C4-2B (cell line): ENCODE results near the gene CDC73.

ENCODE experiments used
- H3K27ac ChIP-seq: fragments of 450-650 bp; 2 replicates; pipeline ENCODE4 v1.5.1; 2017
- ZFX ChIP-seq: fragments of 450-650 bp; IDR thresholded peaks from 2 replicates; pipeline ENCODE4 v1.6.1; 2017
- TF ChIP-seq, protein P1 (sequence below): fragments of 450-650 bp; conservative IDR thresholded peaks from 2 replicates; pipeline ENCODE4 v1.5.1; 2017; ENCODE audit warnings: mild to moderate bottlenecking

The CDC73 gene

DNA sequence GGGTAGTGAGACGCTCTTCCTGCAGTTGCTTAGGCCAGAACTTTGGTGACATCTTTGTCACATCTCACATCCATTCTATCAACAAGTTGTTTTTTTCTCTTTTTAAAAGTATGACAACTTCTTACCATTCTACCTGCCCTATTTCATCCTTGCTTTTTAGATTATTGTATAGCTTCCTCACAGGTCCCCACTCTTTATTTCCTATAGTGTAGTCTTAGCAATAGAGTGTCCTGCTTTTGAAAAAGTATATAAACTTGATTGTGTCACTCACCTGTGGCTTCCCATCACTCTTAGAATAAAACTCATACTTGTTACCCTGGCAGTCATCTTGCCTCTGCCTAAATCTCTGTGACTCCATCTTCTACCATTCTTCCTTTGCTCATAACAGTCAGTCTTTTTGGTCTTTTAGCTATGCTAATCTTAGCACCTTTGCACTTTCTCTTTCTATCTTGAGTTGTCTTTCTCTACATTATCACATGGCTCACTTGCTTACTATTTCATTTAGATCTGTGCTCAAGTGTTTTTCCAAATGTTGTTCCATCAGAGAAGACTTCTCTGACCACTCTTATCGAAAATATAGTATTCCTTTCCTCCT is 9.5 kb downstream of the CDC73 start:
- TF ChIP-seq, protein P1, sequence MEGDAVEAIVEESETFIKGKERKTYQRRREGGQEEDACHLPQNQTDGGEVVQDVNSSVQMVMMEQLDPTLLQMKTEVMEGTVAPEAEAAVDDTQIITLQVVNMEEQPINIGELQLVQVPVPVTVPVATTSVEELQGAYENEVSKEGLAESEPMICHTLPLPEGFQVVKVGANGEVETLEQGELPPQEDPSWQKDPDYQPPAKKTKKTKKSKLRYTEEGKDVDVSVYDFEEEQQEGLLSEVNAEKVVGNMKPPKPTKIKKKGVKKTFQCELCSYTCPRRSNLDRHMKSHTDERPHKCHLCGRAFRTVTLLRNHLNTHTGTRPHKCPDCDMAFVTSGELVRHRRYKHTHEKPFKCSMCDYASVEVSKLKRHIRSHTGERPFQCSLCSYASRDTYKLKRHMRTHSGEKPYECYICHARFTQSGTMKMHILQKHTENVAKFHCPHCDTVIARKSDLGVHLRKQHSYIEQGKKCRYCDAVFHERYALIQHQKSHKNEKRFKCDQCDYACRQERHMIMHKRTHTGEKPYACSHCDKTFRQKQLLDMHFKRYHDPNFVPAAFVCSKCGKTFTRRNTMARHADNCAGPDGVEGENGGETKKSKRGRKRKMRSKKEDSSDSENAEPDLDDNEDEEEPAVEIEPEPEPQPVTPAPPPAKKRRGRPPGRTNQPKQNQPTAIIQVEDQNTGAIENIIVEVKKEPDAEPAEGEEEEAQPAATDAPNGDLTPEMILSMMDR, result no peak
- TF ChIP-seq ZFX, result no peak
- no peak overlapping the region for H3K27ac ChIP-seq

DNA sequence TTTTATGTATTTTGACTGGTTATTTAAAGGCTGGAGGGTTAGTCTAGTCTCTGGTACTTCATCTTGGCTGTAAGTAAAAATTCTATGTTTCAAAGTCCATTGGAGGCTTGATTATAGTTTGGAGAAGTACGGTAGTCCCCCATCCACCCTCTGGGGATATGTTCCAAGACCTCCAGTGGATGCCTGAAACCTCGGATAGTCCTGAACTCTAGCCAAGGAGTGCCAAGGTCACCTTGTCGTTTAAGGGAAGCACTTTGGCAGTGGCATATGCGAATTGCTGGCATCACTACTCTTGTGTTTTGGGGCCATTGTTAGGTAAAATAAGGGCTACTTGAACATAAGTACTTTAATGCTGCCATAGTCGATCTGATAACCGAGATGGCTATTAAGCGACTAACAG is 18.4 kb downstream of the CDC73 start:
- H3K27ac ChIP-seq, result no peak overlapping the region; the same call in 1 of the 2 replicates
- TF ChIP-seq, protein P1, result no peak
- no peak for TF ChIP-seq ZFX

DNA sequence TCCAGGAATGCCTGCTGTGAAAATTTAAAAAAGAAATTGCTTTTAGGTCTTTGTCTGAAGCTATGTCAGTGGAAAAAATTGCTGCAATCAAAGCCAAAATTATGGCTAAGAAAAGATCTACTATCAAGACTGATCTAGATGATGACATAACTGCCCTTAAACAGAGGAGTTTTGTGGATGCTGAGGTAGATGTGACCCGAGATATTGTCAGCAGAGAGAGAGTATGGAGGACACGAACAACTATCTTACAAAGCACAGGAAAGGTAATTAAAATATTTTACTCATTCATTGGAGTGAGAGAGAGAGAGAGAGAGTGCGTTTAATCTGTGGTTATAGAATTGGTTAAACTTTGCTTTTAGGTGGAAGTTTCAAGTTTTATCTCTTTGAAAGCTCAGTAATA is 20.0 kb downstream of the CDC73 start:
- TF ChIP-seq, protein P1, result no peak
- TF ChIP-seq ZFX, result no peak
- H3K27ac ChIP-seq, result no peak overlapping the region

DNA sequence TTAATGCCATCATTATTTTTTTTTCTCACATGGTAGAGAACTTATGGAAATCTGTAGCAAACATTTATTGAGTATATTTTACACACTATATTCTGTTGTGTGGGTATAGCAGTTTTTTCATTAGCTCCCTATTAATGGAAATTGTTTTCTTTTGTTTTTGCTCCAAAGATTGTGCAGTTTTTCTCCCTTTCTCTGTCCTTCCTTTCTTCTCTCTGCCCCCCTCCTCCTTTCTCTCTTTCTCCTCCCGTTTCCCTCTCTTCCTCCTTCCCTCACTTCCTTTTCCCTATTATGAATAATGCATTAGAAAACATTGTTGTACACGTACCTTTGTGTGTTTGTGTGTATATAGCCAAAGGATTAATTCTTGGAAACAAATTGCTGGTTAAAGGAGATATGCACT is 20.6 kb downstream of the CDC73 start:
- H3K27ac ChIP-seq, result no peak overlapping the region
- no peak for TF ChIP-seq ZFX
- TF ChIP-seq, protein P1, result no peak

DNA sequence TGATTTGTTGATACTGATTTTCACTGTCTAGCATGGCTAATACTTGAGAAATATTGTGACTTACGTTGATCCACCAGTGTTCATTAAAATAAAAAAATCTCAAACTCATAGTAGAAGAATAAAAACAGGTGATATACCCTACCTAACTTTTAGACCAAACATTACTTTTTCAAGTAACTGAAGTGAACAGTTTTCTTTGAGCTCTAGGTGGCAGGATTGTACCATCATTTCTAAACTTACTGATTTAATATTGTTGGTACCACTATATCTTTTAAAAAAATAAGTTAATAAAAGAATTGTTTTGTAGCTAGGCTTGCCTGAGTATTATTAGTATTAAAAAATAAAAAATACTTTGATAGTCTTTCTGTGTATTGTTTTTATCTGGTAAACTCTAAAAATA is 21.5 kb downstream of the CDC73 start:
- TF ChIP-seq ZFX, result no peak
- TF ChIP-seq, protein P1, result peak; percentile 52

DNA sequence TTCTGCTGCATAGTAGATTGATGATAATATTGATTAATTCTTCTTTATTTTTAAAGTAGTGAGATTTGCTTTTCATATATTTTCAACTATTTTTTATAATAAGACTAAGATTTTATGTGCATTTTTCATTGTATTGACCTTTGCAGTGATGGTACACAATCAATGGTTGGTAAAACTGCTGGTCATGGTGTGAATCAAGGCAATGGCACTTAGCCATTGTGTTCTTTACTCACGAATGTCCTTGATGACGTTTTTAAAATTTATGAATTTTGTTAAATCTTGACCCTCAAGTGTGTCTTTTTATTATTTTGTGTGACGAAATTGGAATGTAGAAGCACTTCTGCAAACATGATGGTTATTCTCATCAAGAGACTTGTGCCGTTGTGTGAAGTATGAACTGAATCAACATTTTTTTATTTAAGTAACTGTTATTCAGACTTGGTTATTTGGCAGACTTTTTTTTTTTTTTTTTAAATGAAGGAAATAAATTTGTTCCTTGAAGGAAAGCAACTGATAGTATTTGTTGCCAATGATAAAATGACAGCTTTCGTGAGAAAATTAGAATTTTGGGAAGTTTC is 22.6 kb downstream of the CDC73 start:
- H3K27ac ChIP-seq, result no peak overlapping the region
- TF ChIP-seq ZFX, result no peak
- TF ChIP-seq, protein P1, result no peak

More for the DNA sequence above, 21.5 kb downstream of the CDC73 start:
- no peak overlapping the region for H3K27ac ChIP-seq

DNA sequence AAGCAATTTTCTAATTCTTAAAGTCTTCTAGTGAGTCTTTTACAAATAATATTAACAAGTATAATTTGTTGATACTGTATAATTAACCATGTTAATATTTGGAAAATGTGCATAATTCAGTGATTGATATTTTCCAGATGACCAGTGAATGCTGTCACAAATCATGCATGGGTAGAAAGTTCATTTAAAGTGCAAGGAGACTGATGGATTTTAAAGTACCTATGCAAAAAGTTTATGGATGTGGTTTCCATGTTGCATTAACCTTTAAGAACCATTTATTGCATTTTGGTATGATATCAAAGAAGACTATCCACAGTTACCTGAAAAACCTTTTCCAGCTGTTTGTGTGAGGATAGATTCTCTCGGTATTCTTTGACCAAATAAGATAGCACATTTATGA is 23.2 kb downstream of the CDC73 start:
- no peak overlapping the region for H3K27ac ChIP-seq
- no peak for TF ChIP-seq ZFX
- TF ChIP-seq, protein P1, result no peak
